H1 (cell line): Measurements from ENCODE around the gene IQCE. TPM values are rescaled to one million over a fixed set of nuclear protein-coding genes. Genes with fewer than 3 reads are reported as not detected.

Experiments used
- CTCF ChIA-PET: fragments of 300-600 bp; sonication (Branson Sonifier 250); formaldehyde crosslinking; loops from one replicate; lab custom pipeline; 2021; ENCODE audit not compliant: partially characterized antibody; lab: Charles Lee
- POLR2A ChIA-PET: fragments of 300-600 bp; sonication (Branson Sonifier 250); formaldehyde crosslinking; loops from one replicate; lab custom pipeline; 2021; ENCODE audit warnings: inconsistent platforms; ENCODE audit not compliant: partially characterized antibody; lab: Charles Lee
- DNase-seq, 2 experiments: peaks; one replicate each; pipeline versions ENCODE4 v3.0.0 to v3.0.0-alpha.2; 2010 to 2022; ENCODE audit warnings: low spot score in 2 of 2, low read depth in 1 of 2, mixed read lengths in 1 of 2
- FAIRE-seq: peaks from 2 replicates; lab custom pipeline; 2011; peaks lifted over from hg19 to GRCh38; lab: Jason Lieb, UNC
- H2AFZ ChIP-seq: 2 replicates; pipeline ENCODE4 v1.8.1; 2012; ENCODE audit warnings: low read length, inconsistent platforms
- H2AK5ac ChIP-seq: 2 replicates; pipeline ENCODE4 v1.6.1; 2013; ENCODE audit warnings: low read depth, low read length
- H2BK120ac ChIP-seq: replicated peaks from 2 replicates; pipeline ENCODE3; 2013; ENCODE audit warnings: low read depth, low read length, inconsistent platforms
- H2BK12ac ChIP-seq: 2 replicates; pipeline ENCODE4 v1.6.1; 2013; ENCODE audit warnings: low read depth, low read length
- H2BK15ac ChIP-seq: 2 replicates; pipeline ENCODE4 v1.6.1; 2013; ENCODE audit warnings: low read length
- H2BK20ac ChIP-seq: 2 replicates; pipeline ENCODE4 v1.6.1; 2013; ENCODE audit warnings: low read length
- H2BK5ac ChIP-seq: 2 replicates; pipeline ENCODE4 v1.6.1; 2013; ENCODE audit warnings: low read depth, low read length
- H3K14ac ChIP-seq: 2 replicates; pipeline ENCODE4 v1.6.1; 2013; ENCODE audit warnings: inconsistent platforms; ENCODE audit not compliant: insufficient read length
- H3K18ac ChIP-seq: 2 replicates; pipeline ENCODE4 v1.6.1; 2013; ENCODE audit warnings: low read length; ENCODE audit errors: extremely low read depth
- H3K23ac ChIP-seq: 2 replicates; pipeline ENCODE4 v1.6.1; 2013; ENCODE audit warnings: inconsistent platforms; ENCODE audit not compliant: insufficient read length
- H3K23me2 ChIP-seq: 2 replicates; pipeline ENCODE4 v1.6.1; 2013; ENCODE audit warnings: low read depth, low read length
- H3K27ac ChIP-seq: 2 replicates; pipeline ENCODE4 v1.6.1; 2011; ENCODE audit warnings: low read depth, low read length, inconsistent platforms
- H3K27me3 ChIP-seq, 4 experiments: replicated peaks in 1 of 4; 1 replicate in 1 of 4; 2 replicates in 3 of 4; pipeline versions ENCODE4 v1.6.1 to v1.8.1; 2011 to 2013; ENCODE audit warnings: low read length in 3 of 4, mild to moderate bottlenecking in 3 of 4, inconsistent platforms in 2 of 4, mixed read lengths in 2 of 4, moderate library complexity in 1 of 4; ENCODE audit not compliant: control insufficient read depth in 3 of 4, insufficient read depth in 3 of 4; ENCODE audit errors: extremely low read depth in 1 of 4
- H3K36me3 ChIP-seq, 4 experiments: 2 replicates each; pipeline versions ENCODE4 v1.6.1 to v1.8.1; 2011 to 2013; ENCODE audit warnings: mild to moderate bottlenecking in 4 of 4, low read length in 3 of 4, moderate library complexity in 2 of 4, control low read depth in 1 of 4, inconsistent platforms in 1 of 4; ENCODE audit not compliant: insufficient read depth in 4 of 4, control insufficient read depth in 2 of 4
- H3K4ac ChIP-seq: replicated peaks from 2 replicates; pipeline ENCODE3; 2013; ENCODE audit warnings: low read length, low read depth, mixed read lengths, inconsistent platforms; ENCODE audit not compliant: insufficient read length
- H3K4me1 ChIP-seq, 4 experiments: replicated peaks in 1 of 4; 1 replicate in 1 of 4; 2 replicates in 3 of 4; pipeline versions ENCODE4 v1.6.1 to v1.8.1; 2011 to 2013; ENCODE audit warnings: low read length in 3 of 4, inconsistent platforms in 2 of 4, mixed read lengths in 1 of 4; ENCODE audit not compliant: insufficient read depth in 4 of 4, control insufficient read depth in 3 of 4
- H3K4me2 ChIP-seq, 2 experiments: 2 replicates each; pipeline versions ENCODE4 v1.6.1 to v1.8.1; 2011 to 2013; ENCODE audit warnings: low read depth in 2 of 2, low read length in 2 of 2, control low read depth in 1 of 2, inconsistent platforms in 1 of 2, mild to moderate bottlenecking in 1 of 2; ENCODE audit not compliant: insufficient read depth in 1 of 2
- H3K4me3 ChIP-seq, 4 experiments: fragments of 200-600, 300-600 bp in 1 of 4; sonication (generic), shearing (Covaris generic), sonication (Bioruptor Twin) in 1 of 4; 2 replicates each; pipeline versions ENCODE4 v1.5.1 to v1.8.1; 2011 to 2016; ENCODE audit warnings: low read length in 4 of 4, low read depth in 3 of 4, control low read depth in 2 of 4, inconsistent platforms in 2 of 4, mild to moderate bottlenecking in 2 of 4, mixed read lengths in 1 of 4, moderate library complexity in 1 of 4; ENCODE audit not compliant: insufficient read depth in 2 of 4; ENCODE audit errors: extremely low read depth in 1 of 4
- H3K56ac ChIP-seq: replicated peaks from 2 replicates; pipeline ENCODE3; 2013; ENCODE audit warnings: low read depth, mild to moderate bottlenecking, mixed read lengths, low read length, inconsistent platforms; ENCODE audit not compliant: insufficient read length
- H3K79me1 ChIP-seq: 2 replicates; pipeline ENCODE4 v1.6.1; 2013; ENCODE audit warnings: low read depth, low read length, control low read depth
- H3K79me2 ChIP-seq, 2 experiments: 2 replicates each; pipeline versions ENCODE4 v1.6.1 to v1.8.1; 2012 to 2013; ENCODE audit warnings: low read length in 2 of 2, mild to moderate bottlenecking in 2 of 2, inconsistent platforms in 1 of 2; ENCODE audit not compliant: insufficient read depth in 2 of 2, control insufficient read depth in 1 of 2
- H3K9ac ChIP-seq, 4 experiments: replicated peaks in 1 of 4; 1 replicate in 1 of 4; 2 replicates in 3 of 4; pipeline versions ENCODE4 v1.6.1 to v1.8.1; 2011 to 2013; ENCODE audit warnings: low read depth in 3 of 4, low read length in 3 of 4, control low read depth in 2 of 4, mild to moderate bottlenecking in 2 of 4, moderate library complexity in 2 of 4, inconsistent platforms in 1 of 4; ENCODE audit errors: extremely low read depth in 1 of 4
- H3K9me3 ChIP-seq, 2 experiments: 2 replicates each; pipeline versions ENCODE4 v1.6.1 to v1.8.1; 2012 to 2013; ENCODE audit warnings: mild to moderate bottlenecking in 2 of 2, moderate library complexity in 2 of 2, control low read depth in 1 of 2, inconsistent platforms in 1 of 2, low read depth in 1 of 2, low read length in 1 of 2, mixed read lengths in 1 of 2; ENCODE audit not compliant: insufficient read depth in 2 of 2
- H4K20me1 ChIP-seq, 2 experiments: replicated peaks in 1 of 2; 2 replicates each; pipeline versions ENCODE3 to v1.8.1; 2011 to 2013; ENCODE audit warnings: inconsistent platforms in 2 of 2, low read length in 2 of 2, mild to moderate bottlenecking in 1 of 2; ENCODE audit not compliant: insufficient read depth in 2 of 2, control insufficient read depth in 1 of 2
- H4K5ac ChIP-seq: 2 replicates; pipeline ENCODE4 v1.6.1; 2013; ENCODE audit warnings: low read length, low read depth, mixed read lengths, inconsistent platforms; ENCODE audit not compliant: insufficient read length
- H4K8ac ChIP-seq: 2 replicates; pipeline ENCODE4 v1.8.0; 2013; ENCODE audit warnings: mild to moderate bottlenecking, moderate library complexity, low read length, inconsistent platforms; ENCODE audit not compliant: insufficient read depth; ENCODE audit errors: extremely low read depth
- H4K91ac ChIP-seq: replicated peaks from 2 replicates; pipeline ENCODE3; 2013; ENCODE audit warnings: low read length, mixed read lengths, inconsistent platforms; ENCODE audit not compliant: insufficient read length
- BCL11A ChIP-seq, 2 experiments: IDR thresholded peaks; one replicate each; pipeline ENCODE4 v1.6.1; 2011; ENCODE audit warnings: low read depth in 2 of 2, low read length in 2 of 2, mild to moderate bottlenecking in 2 of 2
- CREB1 ChIP-seq: IDR thresholded peaks from 2 replicates; pipeline ENCODE4 v1.6.1; 2012; ENCODE audit warnings: inconsistent platforms
- CTBP2 ChIP-seq: IDR thresholded peaks from 2 replicates; pipeline ENCODE4 v1.7.0; 2011; ENCODE audit warnings: borderline replicate concordance, mild to moderate bottlenecking, moderate library complexity, mixed read lengths, low read length; ENCODE audit not compliant: insufficient read depth, insufficient read length
- FOSL1 ChIP-seq: IDR thresholded peaks from 2 replicates; pipeline ENCODE4 v1.6.1; 2011; ENCODE audit warnings: mild to moderate bottlenecking, low read depth, low read length, moderate library complexity; ENCODE audit not compliant: insufficient read depth
- JUN ChIP-seq: IDR thresholded peaks from 2 replicates; pipeline ENCODE4 v1.6.1; 2011; ENCODE audit warnings: low read depth, mild to moderate bottlenecking, improper control_type of control experiment, low read length
- POLR2AphosphoS5 ChIP-seq: IDR thresholded peaks from 2 replicates; pipeline ENCODE4 v1.6.1; 2011; ENCODE audit warnings: low read depth, low read length
- RAD21 ChIP-seq, 2 experiments: IDR thresholded peaks in 1 of 2; conservative IDR thresholded peaks in 1 of 2; 2 replicates each; pipeline ENCODE4 v1.6.1; 2011; ENCODE audit warnings: low read depth in 2 of 2, low read length in 2 of 2, improper control_type of control experiment in 1 of 2, inconsistent platforms in 1 of 2, mild to moderate bottlenecking in 1 of 2, moderate library complexity in 1 of 2
- RNF2 ChIP-seq: fragments of 200-900, 300-1000 bp; sonication (generic); IDR thresholded peaks from 2 replicates; pipeline ENCODE4 v1.7.1; 2016; ENCODE audit warnings: borderline replicate concordance, low read depth, mild to moderate bottlenecking, antibody characterized with exemption, low read length; ENCODE audit not compliant: poor library complexity, severe bottlenecking; ENCODE audit errors: missing control alignments
- SIRT6 ChIP-seq: IDR thresholded peaks from one replicate; pipeline ENCODE4 v1.7.1; 2012; ENCODE audit warnings: low read length, inconsistent platforms
- TAF7 ChIP-seq: optimal IDR thresholded peaks from 2 replicates; pipeline ENCODE3; 2011; ENCODE audit warnings: low read depth, mild to moderate bottlenecking, inconsistent platforms, low read length, moderate library complexity, borderline replicate concordance
- TEAD4 ChIP-seq: IDR thresholded peaks from 2 replicates; pipeline ENCODE4 v1.6.1; 2012; ENCODE audit warnings: low read depth, low read length, inconsistent platforms, mixed read lengths
- WGBS, 2 experiments: shearing (Covaris generic) in 1 of 2; methylation state at CpG; one replicate each; pipeline versions ENCODE4 v1.1.6 to v1.1.7; 2013 to 2015; ENCODE audit warnings: low lambda C conversion rate in 2 of 2, mixed read lengths in 2 of 2, inconsistent platforms in 1 of 2, low coverage in 1 of 2, missing lambda C conversion rate in 1 of 2; ENCODE audit not compliant: insufficient replicate concordance in 2 of 2, insufficient coverage in 1 of 2, insufficient read length in 1 of 2; ENCODE audit errors: extremely low coverage in 1 of 2, missing lambda C conversion rate in 1 of 2; 5-methylcytosine and 5-hydroxymethylcytosine counted together
- polyA plus RNA-seq, 7 experiments: library from polyadenylated mRNA; depleted of rRNA in 3 of 7; stranded (reverse) in 5 of 7; unstranded in 2 of 7; fragments of >200 nt in 5 of 7; fragments of 200-250 nt in 2 of 7; gene quantifications; 1 replicate in 5 of 7; 2 replicates in 1 of 7; 4 replicates in 1 of 7; pipeline versions ENCODE4 v1.2.1 to v1.2.3, GENCODE V29; 2011 to 2013; ENCODE audit warnings: missing spikeins in 2 of 7, mixed read lengths in 2 of 7
- total RNA-seq: library from RNA; stranded (reverse); fragmentation: NEBNext Ultra II Directional; extraction: Animal tissue kit (Norgen Biotek cat#: 25700); gene quantifications from 2 replicates; pipeline ENCODE4 v1.2.1, GENCODE V29; 2021
- TF ChIP-seq, protein P1 (sequence below): IDR thresholded peaks from 2 replicates; pipeline ENCODE4 v1.6.1; 2012; ENCODE audit warnings: inconsistent platforms

IQCE gene
- total and polyA plus RNA-seq, 2 of the 8 experiments (the other 6 are each of a cell fraction or from before 2014, with no cell fraction given) = 2.2 to 4.9 TPM

DNA sequence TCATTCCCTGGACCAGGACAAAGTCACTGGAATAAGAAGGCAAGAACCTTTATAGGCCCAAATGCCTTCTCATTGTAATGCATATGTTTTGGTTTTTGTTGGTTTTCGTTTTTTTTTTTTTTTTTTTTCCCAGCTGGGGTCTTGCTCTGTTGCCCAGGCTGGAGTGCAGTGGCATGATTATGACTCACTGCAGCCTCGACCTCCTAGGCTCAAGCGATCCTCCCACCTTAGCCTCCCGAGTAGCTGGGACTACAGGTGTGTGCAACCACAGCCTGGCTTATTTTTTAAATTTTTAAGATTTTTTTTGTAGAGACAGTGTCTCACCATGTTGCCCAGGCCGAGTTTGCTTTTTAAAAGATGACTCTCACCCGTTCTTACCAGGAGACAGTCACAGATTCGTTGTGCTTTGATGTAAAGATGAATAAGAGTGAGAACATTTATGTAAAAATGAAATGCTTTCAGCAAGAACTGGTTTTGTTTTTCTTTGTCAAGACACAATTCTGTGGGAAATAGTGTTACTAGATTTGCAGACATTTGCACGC is 7.6 kb downstream of the IQCE start:
- H3K27ac ChIP-seq = no peak overlapping the region
- no peak overlapping the region for H2AFZ ChIP-seq
- ChIA-PET CTCF (interaction anchor here (0.6 to 3.4 kb wide), 18 partner anchors 9 to 143 kb away, joined by 3 to 27 read pairs (median 4); partner anchors contain the start of gene TTYH3), POLR2A (interaction anchor here (1.0 to 1.6 kb wide), 2 partner anchors 11 to 28 kb away, joined by 3 read pairs; partner anchors contain the start of gene BRAT1)
- no peaks in the 10 kb centered on the region for H3K79me2 ChIP-seq
- H2BK20ac ChIP-seq = no peak overlapping the region
- no peak overlapping the region for H3K9ac ChIP-seq
- no peak overlapping the region for H4K91ac ChIP-seq
- H4K8ac ChIP-seq = no peak overlapping the region
- H3K4me3 ChIP-seq = no peak overlapping the region
- no peak overlapping the region for H3K4ac ChIP-seq
- no peak overlapping the region for H2BK120ac ChIP-seq
- no peak overlapping the region for H2AK5ac ChIP-seq
- H3K4me2 ChIP-seq = no peak overlapping the region
- H2BK12ac ChIP-seq = no peak overlapping the region
- no peaks in the 10 kb centered on the region for H3K36me3 ChIP-seq
- no peaks in the 10 kb centered on the region for H3K27me3 ChIP-seq
- H3K9me3 ChIP-seq = no peaks in the 10 kb centered on the region
- H3K79me1 ChIP-seq = peaks cover 4% of the 10 kb centered on the region
- peaks cover 0 to 4% of the 10 kb centered on the region in 2 experiments for H4K20me1 ChIP-seq
- DNase-seq = no peak
- no peak overlapping the region for H3K56ac ChIP-seq
- no peak overlapping the region for H4K5ac ChIP-seq
- no peak overlapping the region for H3K18ac ChIP-seq
- H3K23me2 ChIP-seq = no peaks in the 10 kb centered on the region; the same call in 1 of the 2 replicates
- H2BK5ac ChIP-seq = no peak overlapping the region
- no peak for FAIRE-seq
- H3K14ac ChIP-seq = no peak overlapping the region
- 87% methylated on average over 7 of the region's 8 CpGs; no CpG with 5 or more reads in 1 of the 2 experiments for WGBS, 2 experiments
- peaks cover 0 to 6% (median under 1%) of the 10 kb centered on the region in 4 experiments; a peak in 4 of 7 replicates for H3K4me1 ChIP-seq
- no peak overlapping the region for H2BK15ac ChIP-seq
- no peak overlapping the region for H3K23ac ChIP-seq
- TF ChIP-seq JUN (no peak), POLR2AphosphoS5 (no peak), TAF7 (no peak), BCL11A (IDR thresholded peaks at IDR 0.05; ENCODE audit: low read depth in 2 of 2, low read length in 2 of 2) (no peak), CTBP2 (no peak), TEAD4 (no peak), SIRT6 (no peak), RAD21 (IDR thresholded peaks at IDR 0.05 in 1 of 2, conservative IDR thresholded peaks at IDR 0.05 in 1 of 2; ENCODE audit: low read depth in 2 of 2, low read length in 2 of 2) (no peak), RNF2 (no peak), FOSL1 (no peak), CREB1 (no peak)
- TF ChIP-seq, protein P1, sequence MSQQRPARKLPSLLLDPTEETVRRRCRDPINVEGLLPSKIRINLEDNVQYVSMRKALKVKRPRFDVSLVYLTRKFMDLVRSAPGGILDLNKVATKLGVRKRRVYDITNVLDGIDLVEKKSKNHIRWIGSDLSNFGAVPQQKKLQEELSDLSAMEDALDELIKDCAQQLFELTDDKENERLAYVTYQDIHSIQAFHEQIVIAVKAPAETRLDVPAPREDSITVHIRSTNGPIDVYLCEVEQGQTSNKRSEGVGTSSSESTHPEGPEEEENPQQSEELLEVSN = no peak
